RWPE2 (cell line): ENCODE measurements around the gene KRT79.

Experiments used
- ATAC-seq: fragments of 200-7000 bp; cut with Tn5 transposase; 3 replicates; pipeline ENCODE4 v1.9.1; 2021; ENCODE audit warnings: low read depth
- DNase-seq: peaks from one replicate; pipeline ENCODE4 v3.0.0-alpha.2; 2020; ENCODE audit warnings: low spot score
- H3K27ac ChIP-seq: fragments of 450-650 bp; 2 replicates; pipeline ENCODE4 v1.5.1; 2017; ENCODE audit warnings: mild to moderate bottlenecking; ENCODE audit not compliant: poor library complexity, severe bottlenecking
- H3K27me3 ChIP-seq: fragments of 250-450 bp; sonication (Bioruptor Pico); 2 replicates; pipeline ENCODE4 v1.5.1; 2021; ENCODE audit warnings: mild to moderate bottlenecking, moderate library complexity; ENCODE audit not compliant: insufficient read depth, poor library complexity, severe bottlenecking
- H3K36me3 ChIP-seq: fragments of 250-450 bp; sonication (Bioruptor Pico); 2 replicates; pipeline ENCODE4 v1.5.1; 2020; ENCODE audit warnings: low read depth, mild to moderate bottlenecking, moderate library complexity
- H3K4me1 ChIP-seq: fragments of 250-450 bp; sonication (Bioruptor Pico); 2 replicates; pipeline ENCODE4 v1.5.1; 2021; ENCODE audit warnings: mild to moderate bottlenecking, moderate library complexity; ENCODE audit not compliant: insufficient read depth, poor library complexity, severe bottlenecking
- H3K4me3 ChIP-seq: fragments of 250-450 bp; sonication (Bioruptor Pico); 2 replicates; pipeline ENCODE4 v1.5.1; 2021; ENCODE audit warnings: mild to moderate bottlenecking, moderate library complexity; ENCODE audit not compliant: severe bottlenecking
- H3K9me3 ChIP-seq: fragments of 250-450 bp; sonication (Bioruptor Pico); 2 replicates; pipeline ENCODE4 v1.5.1; 2021; ENCODE audit warnings: mild to moderate bottlenecking, moderate library complexity; ENCODE audit not compliant: severe bottlenecking
- TF ChIP-seq, protein P1 (sequence below): fragments of 450-650 bp; IDR thresholded peaks from one replicate; pipeline ENCODE4 v1.5.1; 2017; ENCODE audit warnings: mild to moderate bottlenecking, moderate library complexity; ENCODE audit not compliant: poor library complexity, severe bottlenecking

Gene KRT79

DNA sequence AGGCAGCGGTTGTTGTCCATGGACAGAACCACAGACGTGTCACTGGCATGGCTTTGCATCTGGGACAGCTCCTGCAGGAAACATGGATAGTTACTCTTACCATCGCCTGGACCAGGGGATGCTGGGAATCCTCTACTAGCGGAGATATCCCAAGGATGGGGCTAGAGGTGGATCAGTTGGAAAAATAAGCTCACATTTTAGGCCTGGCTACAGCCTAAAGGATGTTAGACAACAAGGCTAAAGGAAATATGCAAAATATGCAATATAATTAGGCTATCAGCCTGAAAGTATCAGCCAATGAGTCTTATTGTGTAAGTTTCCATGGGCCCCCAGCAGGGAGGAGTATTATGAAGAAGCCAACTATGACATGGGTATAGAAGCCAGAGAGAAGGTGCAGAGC, 61.9 kb downstream of the KRT79 start:
- H3K9me3 ChIP-seq: no peaks in the 10 kb centered on the region
- no peak overlapping the region for H3K27ac ChIP-seq
- H3K4me1 ChIP-seq: no peaks in the 10 kb centered on the region
- DNase-seq (no peak), ATAC-seq (no peak)
- TF ChIP-seq, protein P1, sequence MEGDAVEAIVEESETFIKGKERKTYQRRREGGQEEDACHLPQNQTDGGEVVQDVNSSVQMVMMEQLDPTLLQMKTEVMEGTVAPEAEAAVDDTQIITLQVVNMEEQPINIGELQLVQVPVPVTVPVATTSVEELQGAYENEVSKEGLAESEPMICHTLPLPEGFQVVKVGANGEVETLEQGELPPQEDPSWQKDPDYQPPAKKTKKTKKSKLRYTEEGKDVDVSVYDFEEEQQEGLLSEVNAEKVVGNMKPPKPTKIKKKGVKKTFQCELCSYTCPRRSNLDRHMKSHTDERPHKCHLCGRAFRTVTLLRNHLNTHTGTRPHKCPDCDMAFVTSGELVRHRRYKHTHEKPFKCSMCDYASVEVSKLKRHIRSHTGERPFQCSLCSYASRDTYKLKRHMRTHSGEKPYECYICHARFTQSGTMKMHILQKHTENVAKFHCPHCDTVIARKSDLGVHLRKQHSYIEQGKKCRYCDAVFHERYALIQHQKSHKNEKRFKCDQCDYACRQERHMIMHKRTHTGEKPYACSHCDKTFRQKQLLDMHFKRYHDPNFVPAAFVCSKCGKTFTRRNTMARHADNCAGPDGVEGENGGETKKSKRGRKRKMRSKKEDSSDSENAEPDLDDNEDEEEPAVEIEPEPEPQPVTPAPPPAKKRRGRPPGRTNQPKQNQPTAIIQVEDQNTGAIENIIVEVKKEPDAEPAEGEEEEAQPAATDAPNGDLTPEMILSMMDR: no peak
- H3K36me3 ChIP-seq: no peaks in the 10 kb centered on the region
- no peak overlapping the region for H3K4me3 ChIP-seq
- H3K27me3 ChIP-seq: peaks cover 8% of the 10 kb centered on the region

DNA sequence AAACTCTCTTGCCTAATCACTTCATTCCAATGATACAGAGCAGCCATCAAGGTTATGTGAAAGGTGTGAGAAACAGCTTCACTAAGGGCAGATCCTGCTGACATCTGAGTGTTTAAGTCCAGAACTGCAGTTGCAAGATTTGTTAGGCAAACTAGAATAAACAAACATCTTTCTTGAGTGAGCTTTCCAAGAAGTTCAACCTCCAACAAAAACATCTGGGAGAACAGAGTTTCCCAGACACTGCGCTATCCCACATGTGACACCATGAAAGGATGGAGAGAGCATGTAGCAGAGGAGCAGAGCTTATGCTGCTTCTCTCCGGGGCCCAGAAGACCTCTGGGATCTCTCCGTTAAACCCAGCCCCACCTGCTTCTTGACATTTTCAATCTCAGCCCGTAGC, 62.6 kb downstream of the KRT79 start:
- Histone ChIP-seq H3K27ac (no peak overlapping the region), H3K4me3 (no peak overlapping the region), H3K27me3 (peaks cover 8% of the 10 kb centered on the region), H3K9me3 (no peaks in the 10 kb centered on the region), H3K36me3 (no peaks in the 10 kb centered on the region), H3K4me1 (no peaks in the 10 kb centered on the region)
- TF ChIP-seq, protein P1: no peak
- ATAC-seq: no peak
- no peak for DNase-seq
